Measurements from ENCODE around the gene ARHGAP26.
"Not testable (repeated sequence)": the region's sequence is repeated elsewhere in the genome, so short reads cannot be mapped to it uniquely, and the experiment has no call there.

The ARHGAP26 gene

GRCh38 chr5:143200781-143201398 is 430.7 kb downstream of the ARHGAP26 start:
- DNase-seq = no peak

- DNase-seq = no peak
Measured at GRCh38 chr5:143201589-143201988, 431.4 kb downstream of the ARHGAP26 start.

GRCh38 chr5:143203301-143203956 is 433.3 kb downstream of the ARHGAP26 start:
- DNase-seq = not testable (repeated sequence)

DNA sequence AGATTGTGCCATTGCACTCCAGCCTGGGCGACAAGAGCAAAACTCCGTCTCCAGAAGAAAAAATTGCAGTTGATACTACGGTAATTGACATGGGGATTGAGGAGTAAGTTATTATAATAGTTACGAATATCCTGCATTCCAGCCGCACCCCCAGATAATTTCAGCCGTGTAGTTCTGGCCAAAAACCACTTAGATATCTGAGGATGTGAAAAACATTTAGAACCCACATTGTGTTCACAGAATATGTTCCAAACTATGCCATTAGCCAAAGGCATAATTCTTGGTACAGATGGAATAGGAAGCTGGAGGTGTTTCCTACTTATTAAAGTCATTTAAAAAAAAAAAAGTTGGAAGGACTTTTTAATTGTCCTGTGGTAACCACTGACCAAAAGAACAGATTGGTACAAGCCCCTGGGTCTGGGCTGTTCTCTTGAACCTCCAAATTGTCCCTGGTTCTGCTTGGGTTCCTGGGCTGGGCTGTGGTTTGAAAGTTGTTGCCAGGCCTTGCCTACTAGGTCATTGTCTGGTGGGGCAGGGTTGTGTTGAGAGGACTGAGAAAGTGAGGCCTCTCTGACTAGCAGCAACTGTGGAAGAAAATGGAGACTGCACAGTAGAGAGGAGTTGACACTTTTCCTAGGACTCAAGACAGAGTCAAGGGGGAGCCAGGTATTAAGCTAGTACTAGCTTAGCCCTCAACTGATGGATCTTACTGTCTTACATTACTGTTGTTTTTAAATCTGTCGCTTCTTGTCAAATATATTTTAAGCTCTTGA is 434.5 kb downstream of the ARHGAP26 start:
- DNase-seq = no peak

- DNase-seq = no peak
Measured at GRCh38 chr5:143205386-143205785, 435.2 kb downstream of the ARHGAP26 start.

- DNase-seq = no peak
Measured at GRCh38 chr5:143205883-143206195, 435.7 kb downstream of the ARHGAP26 start.

- no peak for DNase-seq
Measured at GRCh38 chr5:143206196-143207053, 436.2 kb downstream of the ARHGAP26 start.

GRCh38 chr5:143207058-143207457 is 436.9 kb downstream of the ARHGAP26 start:
- no peak for DNase-seq

DNA sequence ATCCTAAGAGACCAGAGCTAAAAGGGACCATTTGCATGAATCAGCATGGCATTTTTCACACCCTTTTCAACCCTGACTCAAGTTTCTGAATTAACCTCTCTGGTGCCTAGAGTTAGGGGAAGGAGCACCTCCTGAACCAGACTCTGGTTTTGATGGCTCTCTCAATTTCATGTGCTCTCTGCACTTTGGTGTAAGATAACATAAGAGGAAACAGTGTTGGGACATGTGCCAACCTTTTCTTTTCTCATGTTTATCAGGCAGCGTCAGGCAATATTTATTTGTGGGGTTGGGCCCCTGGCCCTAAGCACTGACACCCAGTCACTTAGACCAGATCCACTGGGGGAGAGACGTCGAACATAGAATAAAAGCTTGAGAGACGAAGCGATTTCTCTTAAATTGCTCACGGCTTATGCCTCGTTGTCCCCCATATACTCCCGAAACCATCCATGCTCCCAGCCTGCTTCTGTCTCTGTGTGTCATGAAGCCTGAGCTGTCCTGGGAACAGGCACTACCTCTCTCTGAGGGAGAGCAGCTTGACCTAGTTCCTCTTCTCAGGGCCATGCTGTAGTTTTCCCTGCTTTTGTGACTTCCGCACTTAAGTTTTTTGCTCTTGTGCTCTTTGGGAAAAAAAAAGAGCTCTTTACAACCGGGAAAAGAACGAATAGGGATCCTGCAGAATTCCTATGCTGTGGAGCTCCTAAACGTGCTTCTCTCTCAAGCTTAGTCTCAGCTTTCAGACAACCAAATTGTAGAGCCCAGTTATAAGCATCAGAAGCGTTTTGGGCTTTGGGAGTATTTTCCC is 437.6 kb downstream of the ARHGAP26 start:
- no peak for DNase-seq

DNA sequence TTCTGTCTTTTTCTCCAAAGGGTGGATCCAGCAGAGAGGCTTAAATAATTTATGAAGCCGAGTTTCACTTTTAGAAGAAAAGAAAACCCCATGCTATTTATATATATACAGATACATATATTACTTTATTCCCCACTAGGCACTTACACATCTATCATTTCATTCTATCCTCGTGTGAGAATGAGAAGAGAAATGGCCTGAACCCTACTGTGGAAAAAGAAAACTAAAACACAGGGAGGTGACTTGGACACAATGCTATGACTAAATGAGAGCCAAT is 438.1 kb downstream of the ARHGAP26 start:
- no peak for DNase-seq

DNA sequence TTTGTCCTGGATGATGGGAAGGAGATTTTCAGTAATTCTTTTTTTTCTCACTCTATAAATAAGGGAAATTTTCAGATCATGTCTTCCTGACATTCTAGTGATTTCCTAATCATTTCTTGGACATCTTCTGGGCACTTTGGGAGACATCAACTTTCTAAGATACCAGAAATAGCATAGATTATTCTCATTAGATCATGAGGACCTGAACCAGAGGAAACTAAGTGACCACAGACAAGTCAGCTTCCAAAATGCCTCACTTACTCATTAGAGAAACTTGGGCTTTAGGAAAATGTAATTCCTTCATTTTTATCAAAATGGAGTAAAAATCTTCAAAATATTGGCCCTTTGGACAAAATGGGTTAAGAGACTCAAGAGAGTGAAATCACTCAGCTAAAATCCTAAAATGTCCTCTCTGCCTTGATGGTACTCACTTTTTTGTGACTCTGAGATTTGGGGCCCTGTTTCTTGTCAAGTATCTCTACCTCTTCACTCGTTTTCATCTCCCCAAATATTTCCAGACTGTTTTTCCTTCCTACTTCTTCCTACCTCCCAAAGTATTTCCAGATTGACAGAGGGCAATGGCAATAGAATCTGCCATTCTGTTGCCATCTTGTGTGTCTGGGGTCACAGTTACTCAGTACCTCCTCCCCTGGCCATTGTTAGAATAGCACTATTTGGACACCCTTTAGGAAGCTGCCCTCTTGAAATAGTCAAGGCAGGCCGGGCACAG is 438.8 kb downstream of the ARHGAP26 start:
- no peak for DNase-seq

- no peak for DNase-seq
Measured at GRCh38 chr5:143209881-143210395, 439.8 kb downstream of the ARHGAP26 start.

DNA sequence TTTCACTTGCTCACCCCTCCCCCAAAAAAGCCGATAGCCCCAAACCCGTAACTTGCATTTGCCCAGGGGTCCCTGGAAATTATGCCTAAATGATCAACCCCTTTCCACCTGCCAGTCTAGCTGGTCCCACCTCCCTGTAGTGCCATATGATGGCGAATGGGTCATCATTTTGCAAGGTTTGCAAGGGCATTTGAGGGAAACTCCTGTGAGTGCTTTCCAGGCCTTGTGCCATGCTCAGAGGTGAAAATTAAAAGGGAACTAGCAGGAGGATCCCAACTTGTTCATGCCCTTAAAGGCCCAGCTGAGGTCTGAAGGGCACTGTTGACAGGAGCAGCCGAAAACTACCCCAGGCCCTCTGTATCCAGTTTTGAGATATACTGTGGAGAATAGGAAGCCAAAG is 440.4 kb downstream of the ARHGAP26 start:
- DNase-seq = no peak

GRCh38 chr5:143212261-143212660 is 442.1 kb downstream of the ARHGAP26 start:
- no peak for DNase-seq

GRCh38 chr5:143213231-143213850 is 443.2 kb downstream of the ARHGAP26 start:
- no peak for DNase-seq

GRCh38 chr5:143213851-143214363 is 443.7 kb downstream of the ARHGAP26 start:
- DNase-seq = no peak

DNA sequence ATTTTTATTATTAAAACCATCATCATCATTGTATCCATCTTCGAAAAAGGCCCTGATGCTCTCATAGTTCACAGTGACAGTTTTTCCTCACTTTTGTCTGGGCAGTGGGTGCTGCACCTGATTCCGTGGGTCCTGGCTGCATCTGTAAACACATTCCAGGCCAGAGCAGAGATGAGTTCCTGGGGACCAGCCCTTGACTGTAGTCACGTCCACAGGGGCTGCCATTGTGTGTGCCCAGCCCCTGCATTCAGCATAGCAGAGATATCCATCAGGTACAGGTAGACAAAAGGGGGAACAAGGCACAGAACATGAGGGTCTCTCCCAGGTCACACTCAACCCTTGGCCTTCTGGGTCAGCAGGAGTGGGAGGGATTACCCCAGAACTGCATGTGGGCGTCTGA is 444.3 kb downstream of the ARHGAP26 start:
- DNase-seq = no peak

DNA sequence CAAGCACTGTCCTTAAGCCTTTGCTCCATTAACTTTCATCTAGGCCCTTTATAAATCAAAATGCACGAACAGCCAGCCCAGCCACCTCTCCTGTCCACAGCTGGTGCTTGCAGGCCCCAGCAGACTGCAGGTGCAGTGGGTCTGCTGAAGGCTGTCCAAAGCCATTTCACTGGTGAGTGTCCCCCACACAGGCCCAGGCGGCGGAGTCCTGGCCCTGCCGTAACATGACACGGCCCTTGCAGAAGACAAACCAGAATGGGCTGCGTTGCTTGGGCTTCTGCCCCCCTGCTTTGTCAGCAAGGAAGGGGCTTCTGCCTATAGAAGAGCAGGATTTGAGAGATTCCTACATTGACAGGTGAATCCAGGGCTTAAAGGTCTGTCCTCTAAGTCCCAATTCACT is 444.7 kb downstream of the ARHGAP26 start:
- DNase-seq = no peak

DNA sequence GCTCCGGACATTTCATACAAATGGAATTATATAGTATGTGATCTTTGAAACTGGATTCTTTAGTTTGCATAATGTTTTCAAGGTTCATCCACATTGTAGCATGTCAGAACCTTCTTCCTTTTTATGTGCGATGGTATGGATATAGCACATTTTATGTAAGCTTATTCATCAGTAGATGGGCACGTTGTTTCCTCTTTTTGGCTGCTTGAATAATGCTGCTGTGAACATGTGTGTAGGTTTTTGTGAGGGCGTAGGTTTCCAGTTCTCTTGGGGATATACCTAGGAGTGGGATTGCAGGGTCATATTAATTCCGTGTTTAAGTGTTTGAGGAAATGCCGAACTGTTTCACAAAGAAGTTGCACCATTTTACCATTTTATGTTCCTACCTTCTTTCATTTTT is 445.5 kb downstream of the ARHGAP26 start:
- DNase-seq = no peak

GRCh38 chr5:143216211-143216610 is 446.0 kb downstream of the ARHGAP26 start:
- DNase-seq = no peak
